Measurements from ENCODE around the gene LSM14B. TPM values are rescaled to one million over a fixed set of nuclear protein-coding genes. Genes with fewer than 3 reads are reported as not detected.

Gene LSM14B
- total RNA-seq, 4 donors from 2014 or later: 3.1 to 56.8 (median 45.9) TPM

DNA sequence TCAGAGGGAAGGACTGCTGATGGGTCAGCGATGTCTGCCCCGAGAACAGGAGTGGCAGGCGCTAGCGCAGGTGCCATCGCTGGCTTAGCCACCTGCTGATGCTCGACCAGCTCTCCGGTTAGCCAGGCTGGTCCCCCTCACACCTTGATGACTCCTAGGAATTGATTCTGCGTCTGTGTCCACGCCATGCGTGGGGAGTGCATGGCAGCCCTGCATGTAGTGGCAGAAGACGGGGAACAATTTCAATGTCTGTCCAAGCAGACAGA is 28.0 kb downstream of the LSM14B start:
- no peak for DNase-seq
- H3K4me1 ChIP-seq: peaks cover 0 to 3% of the 10 kb centered on the region in 2 donors

DNA sequence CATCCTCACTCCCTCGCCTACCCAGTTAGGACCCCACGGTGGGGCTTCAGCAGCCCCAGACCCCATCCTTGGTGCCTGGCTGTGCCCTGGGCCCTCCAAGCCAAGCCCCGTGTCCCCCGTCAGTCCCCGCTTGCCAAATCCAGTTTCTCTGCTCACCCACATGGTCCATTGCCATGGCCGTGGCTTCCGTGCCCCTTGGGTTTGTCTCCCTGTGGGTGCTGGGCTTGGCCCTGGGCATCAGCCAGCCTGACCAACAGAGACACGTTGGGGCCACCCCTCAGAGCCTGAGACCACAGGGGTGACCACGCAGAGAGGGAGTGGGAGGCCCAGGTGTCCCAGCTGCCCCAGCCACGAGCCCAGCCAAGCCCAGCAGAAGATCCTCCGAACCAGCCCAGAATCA is 28.9 kb downstream of the LSM14B start:
- no peak for DNase-seq

More for the DNA sequence above, 28.0 kb downstream of the LSM14B start:
- Histone ChIP-seq H3K27ac (no peak overlapping the region), H3K27me3 (no peaks in the 10 kb centered on the region), H3K4me3 (no peak overlapping the region), H3K9me3 (no peaks in the 10 kb centered on the region), H3K36me3 (no peaks in the 10 kb centered on the region)
- no peak for TF ChIP-seq POLR2A (IDR thresholded peaks at IDR 0.05)
- TF ChIP-seq, protein P1, sequence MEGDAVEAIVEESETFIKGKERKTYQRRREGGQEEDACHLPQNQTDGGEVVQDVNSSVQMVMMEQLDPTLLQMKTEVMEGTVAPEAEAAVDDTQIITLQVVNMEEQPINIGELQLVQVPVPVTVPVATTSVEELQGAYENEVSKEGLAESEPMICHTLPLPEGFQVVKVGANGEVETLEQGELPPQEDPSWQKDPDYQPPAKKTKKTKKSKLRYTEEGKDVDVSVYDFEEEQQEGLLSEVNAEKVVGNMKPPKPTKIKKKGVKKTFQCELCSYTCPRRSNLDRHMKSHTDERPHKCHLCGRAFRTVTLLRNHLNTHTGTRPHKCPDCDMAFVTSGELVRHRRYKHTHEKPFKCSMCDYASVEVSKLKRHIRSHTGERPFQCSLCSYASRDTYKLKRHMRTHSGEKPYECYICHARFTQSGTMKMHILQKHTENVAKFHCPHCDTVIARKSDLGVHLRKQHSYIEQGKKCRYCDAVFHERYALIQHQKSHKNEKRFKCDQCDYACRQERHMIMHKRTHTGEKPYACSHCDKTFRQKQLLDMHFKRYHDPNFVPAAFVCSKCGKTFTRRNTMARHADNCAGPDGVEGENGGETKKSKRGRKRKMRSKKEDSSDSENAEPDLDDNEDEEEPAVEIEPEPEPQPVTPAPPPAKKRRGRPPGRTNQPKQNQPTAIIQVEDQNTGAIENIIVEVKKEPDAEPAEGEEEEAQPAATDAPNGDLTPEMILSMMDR (IDR thresholded peaks at IDR 0.05): no peak
- intact Hi-C loops (cut with DNase I; ENCODE audit: low total_unique reads): loop anchor here (10.0 kb wide), 1 partner anchor 135 kb away; no protein-coding TSS in a partner anchor

GRCh38 chr20:62151835-62152364 is 29.6 kb downstream of the LSM14B start:
- H3K36me3 ChIP-seq: no peaks in the 10 kb centered on the region
- H3K27ac ChIP-seq: no peak overlapping the region
- no peak overlapping the region for H3K4me3 ChIP-seq
- intact Hi-C loops (cut with DNase I; ENCODE audit: low total_unique reads): loop anchor here (10.0 kb wide), 1 partner anchor 137 kb away; no protein-coding TSS in a partner anchor
- no peak for TF ChIP-seq POLR2A (IDR thresholded peaks at IDR 0.05)
- TF ChIP-seq, protein P1 (IDR thresholded peaks at IDR 0.05): no peak
- peaks cover 0 to 4% of the 10 kb centered on the region in 2 donors for H3K4me1 ChIP-seq
- no peaks in the 10 kb centered on the region for H3K9me3 ChIP-seq
- DNase-seq: no peak
- no peaks in the 10 kb centered on the region for H3K27me3 ChIP-seq

More for the DNA sequence above, 28.9 kb downstream of the LSM14B start:
- Histone ChIP-seq H3K4me3 (no peak overlapping the region), H3K36me3 (no peaks in the 10 kb centered on the region), H3K4me1 (no peaks in the 10 kb centered on the region), H3K9me3 (no peaks in the 10 kb centered on the region), H3K27me3 (no peaks in the 10 kb centered on the region), H3K27ac (no peak overlapping the region)
- TF ChIP-seq, protein P1 (IDR thresholded peaks at IDR 0.05): no peak
- TF ChIP-seq POLR2A (IDR thresholded peaks at IDR 0.05): no peak
- intact Hi-C loops (cut with DNase I; ENCODE audit: low total_unique reads): loop anchor here (10.0 kb wide), 1 partner anchor 136 kb away; no protein-coding TSS in a partner anchor

DNA sequence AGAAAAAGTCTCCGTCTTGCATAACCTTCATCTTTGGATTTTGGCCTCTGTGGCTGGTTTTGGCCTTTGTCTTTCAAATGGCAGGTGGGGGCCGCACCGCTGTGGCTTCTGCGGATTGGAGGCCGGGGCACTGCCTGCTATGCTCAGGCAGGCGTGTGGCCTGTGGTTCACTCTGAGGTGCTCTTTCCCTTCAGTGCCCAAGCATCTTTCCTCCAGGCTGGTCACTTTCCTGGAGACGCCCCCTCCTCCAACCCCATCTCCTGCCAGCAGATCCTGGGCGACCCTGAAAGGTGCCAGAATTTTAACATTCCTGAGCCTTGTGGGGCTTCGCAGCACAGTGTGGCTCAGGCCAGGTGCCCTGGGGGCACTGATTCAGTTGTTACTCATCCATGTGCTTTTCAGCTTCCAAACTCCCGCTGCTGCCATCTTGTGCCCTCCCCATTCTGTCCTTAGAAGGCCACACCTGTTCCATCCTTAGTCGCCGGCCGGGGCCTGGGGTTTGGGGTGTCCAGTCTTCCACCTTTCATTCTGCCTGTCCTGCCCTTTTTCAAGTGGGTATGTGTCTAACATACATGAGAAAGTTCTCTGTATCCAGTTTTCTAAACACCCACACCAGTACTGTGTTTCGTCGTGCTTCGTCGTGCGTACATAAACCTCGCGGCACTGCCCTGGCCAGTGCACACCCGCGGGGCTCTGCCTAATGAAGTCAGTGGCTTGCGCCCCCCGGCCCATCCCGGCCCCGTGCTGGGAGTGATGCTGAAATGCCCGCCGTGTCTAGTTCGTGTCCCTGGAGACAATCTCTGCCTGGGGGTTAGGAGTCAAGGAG is 33.4 kb downstream of the LSM14B start:
- H3K27ac ChIP-seq: no peak overlapping the region
- intact Hi-C loops (cut with DNase I; ENCODE audit: low total_unique reads): loop anchor here (10.0 kb wide), 1 partner anchor 141 kb away; no protein-coding TSS in a partner anchor
- no peaks in the 10 kb centered on the region for H3K9me3 ChIP-seq
- H3K4me1 ChIP-seq: peaks cover 0 to 7% of the 10 kb centered on the region in 2 donors
- H3K36me3 ChIP-seq: no peaks in the 10 kb centered on the region
- DNase-seq: no peak
- H3K4me3 ChIP-seq: no peak overlapping the region
- TF ChIP-seq, protein P1 (IDR thresholded peaks at IDR 0.05): no peak
- no peak for TF ChIP-seq POLR2A (IDR thresholded peaks at IDR 0.05)
- H3K27me3 ChIP-seq: no peaks in the 10 kb centered on the region

DNA sequence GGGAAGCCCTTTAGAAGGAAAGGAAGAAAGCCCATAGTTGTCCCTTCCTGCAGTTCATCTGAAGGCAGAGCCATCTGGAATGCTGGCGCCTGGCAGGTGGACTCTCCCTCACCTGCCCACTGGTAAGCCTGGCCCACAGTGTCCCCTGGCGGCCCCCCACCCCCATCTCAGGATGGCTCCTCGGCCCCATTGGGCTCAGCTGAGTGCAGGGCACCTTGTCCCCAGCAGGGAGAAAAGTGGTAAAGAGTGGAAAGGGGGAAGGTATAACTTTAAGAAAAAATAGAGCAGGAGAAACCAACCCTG is 33.9 kb downstream of the LSM14B start:
- Histone ChIP-seq H3K9me3 (no peaks in the 10 kb centered on the region), H3K27me3 (no peaks in the 10 kb centered on the region), H3K4me3 (no peak overlapping the region), H3K4me1 (peaks cover 0 to 7% of the 10 kb centered on the region in 2 donors), H3K27ac (no peak overlapping the region), H3K36me3 (no peaks in the 10 kb centered on the region)
- TF ChIP-seq, protein P1 (IDR thresholded peaks at IDR 0.05): no peak
- no peak for TF ChIP-seq POLR2A (IDR thresholded peaks at IDR 0.05)
- DNase-seq: no peak
- intact Hi-C loops (cut with DNase I; ENCODE audit: low total_unique reads): loop anchor here (10.0 kb wide), 1 partner anchor 141 kb away; no protein-coding TSS in a partner anchor

All from uterus (tissue), 4 donors.